K562 (cell line): ENCODE measurements around the gene C4orf46. TPM values are rescaled to one million over a fixed set of nuclear protein-coding genes. Genes with fewer than 3 reads are reported as not detected.

Source experiments
- BCOR ChIP-seq: fragments of 450-650 bp; IDR thresholded peaks from 2 replicates; pipeline ENCODE4 v1.6.1; 2016
- BRF2 ChIP-seq: IDR thresholded peaks from 3 replicates; pipeline ENCODE4 v1.6.1; 2011; ENCODE audit warnings: borderline replicate concordance, mild to moderate bottlenecking; ENCODE audit not compliant: insufficient read length, insufficient read depth
- FOS ChIP-seq: IDR thresholded peaks from 3 replicates; pipeline ENCODE4 v1.6.1; 2011; ENCODE audit not compliant: insufficient read length; ENCODE audit errors: extremely low read depth
- NR2C1 ChIP-seq, 2 experiments: fragments of 450-650 bp; IDR thresholded peaks; 2 replicates each; pipeline ENCODE4 v1.6.1; 2017; ENCODE audit warnings: mild to moderate bottlenecking in 2 of 2, antibody characterized with exemption in 1 of 2, inconsistent platforms in 1 of 2, missing compliant biosample characterization in 1 of 2, missing genetic modification characterization in 1 of 2
- NR2C2 ChIP-seq, 2 experiments: fragments of 200-800 bp in 1 of 2; sonication (Bioruptor generic) in 1 of 2; sonication (generic) in 1 of 2; formaldehyde crosslinking in 1 of 2; IDR thresholded peaks; 2 replicates each; pipeline versions ENCODE4 v1.6.1 to v1.8.0; 2016 to 2022; ENCODE audit warnings: mild to moderate bottlenecking in 1 of 2, missing compliant biosample characterization in 1 of 2, missing genetic modification characterization in 1 of 2, missing genetic modification reagents in 1 of 2
- ZBTB49 ChIP-seq: sonication (generic); formaldehyde crosslinking; IDR thresholded peaks from 2 replicates; pipeline ENCODE4 v1.8.0; 2022; ENCODE audit warnings: missing genetic modification reagents, mild to moderate bottlenecking, borderline replicate concordance
- ZFP30 ChIP-seq: fragments of 250-450 bp; sonication (Bioruptor Pico); IDR thresholded peaks from 2 replicates; pipeline ENCODE4 v1.8.0; 2022; ENCODE audit warnings: moderate library complexity, mild to moderate bottlenecking, inconsistent platforms, borderline replicate concordance
- ZFX ChIP-seq: sonication (generic); formaldehyde crosslinking; IDR thresholded peaks from 2 replicates; pipeline ENCODE4 v1.8.0; 2022; ENCODE audit warnings: mild to moderate bottlenecking, missing genetic modification reagents, moderate library complexity
- ZNF3 ChIP-seq: fragments of 250-450 bp; sonication (Bioruptor Pico); IDR thresholded peaks from 2 replicates; pipeline ENCODE4 v1.5.0; 2021; ENCODE audit warnings: mild to moderate bottlenecking, moderate library complexity
- ZNF395 ChIP-seq: fragments of 200-800 bp; sonication (Bioruptor generic); IDR thresholded peaks from 2 replicates; pipeline ENCODE4 v1.6.1; 2017; ENCODE audit warnings: missing genetic modification characterization, missing compliant biosample characterization
- ZNF407 ChIP-seq: fragments of 450-650 bp; IDR thresholded peaks from 2 replicates; pipeline ENCODE4 v1.6.1; 2016; ENCODE audit warnings: low read depth
- polyA plus RNA-seq, 8 experiments: library from polyadenylated mRNA; depleted of rRNA in 4 of 8; stranded (reverse) in 5 of 8; unstranded in 3 of 8; fragments of >200 nt; fragmentation: Nextera tagmentation in 2 of 8; fragmentation: Illumina TruSeq in 1 of 8; extraction: Ambion mirVana in 2 of 8; extraction: Trizol in 1 of 8; gene quantifications; 2 replicates each; pipeline versions ENCODE4 v1.2.1 to v1.2.3, GENCODE V29; 2011 to 2014; ENCODE audit warnings: inconsistent platforms in 1 of 8, missing spikeins in 1 of 8
- total RNA-seq, 7 experiments: library from RNA; depleted of rRNA in 6 of 7; stranded (reverse); fragments of >200 nt in 6 of 7; fragmentation: Illumina TruSeq in 2 of 7; extraction: Trizol in 2 of 7; gene quantifications; 2 replicates each; pipeline versions ENCODE4 v1.2.1 to v1.2.3, GENCODE V29; 2011 to 2021; ENCODE audit warnings: low replicate concordance in 1 of 7

C4orf46 gene
- total and polyA plus RNA-seq, 9 of the 15 experiments (the other 6 are each of a cell fraction or from before 2014, with no cell fraction given) = 9.7 to 24.4 (median 17.0) TPM

GRCh38 chr4:158671915-158672806 is 474 bp upstream of the C4orf46 start, which contains the start of gene ETFDH (continued):
- TF ChIP-seq ZNF407 (no peak), ZFX (CRISPR knock-in tag) (peak; percentile 94), NR2C2 (CRISPR knock-in tag; IDR thresholded peaks at IDR 0.05) (peak; percentile 92), NR2C2 (tag; IDR thresholded peaks at IDR 0.05) (peak; percentile 97), BCOR (no peak), ZNF3 (CRISPR knock-in tag) (no peak), FOS (peak; percentile 51), NR2C1 (IDR thresholded peaks at IDR 0.05) (peak; percentile 90), NR2C1 (tag; IDR thresholded peaks at IDR 0.05) (peak; percentile 92), ZBTB49 (peak; percentile 13; the same call in 1 of the 2 replicates), BRF2 (no peak), ZNF395 (CRISPR knock-in tag) (0 out of 2 replicates have a peak, but pooled peaks have one; percentile 16), ZFP30 (CRISPR knock-in tag) (no peak)
